HG03095 (cell line): ENCODE measurements around the gene CAB39L.
"Not testable (repeated sequence)": the region's sequence is repeated elsewhere in the genome, so short reads cannot be mapped to it uniquely, and the experiment has no call there.

Experiments
- ATAC-seq: cut with Tn5 transposase; IDR thresholded peaks from one replicate; pipeline ENCODE4 v1.9.1; 2021; ENCODE audit warnings: moderate library complexity; ENCODE audit not compliant: unreplicated experiment

CAB39L gene

GRCh38 chr13:49348751-49349150 lies 95.1 kb downstream of the CAB39L start:
- ATAC-seq, result no peak

DNA sequence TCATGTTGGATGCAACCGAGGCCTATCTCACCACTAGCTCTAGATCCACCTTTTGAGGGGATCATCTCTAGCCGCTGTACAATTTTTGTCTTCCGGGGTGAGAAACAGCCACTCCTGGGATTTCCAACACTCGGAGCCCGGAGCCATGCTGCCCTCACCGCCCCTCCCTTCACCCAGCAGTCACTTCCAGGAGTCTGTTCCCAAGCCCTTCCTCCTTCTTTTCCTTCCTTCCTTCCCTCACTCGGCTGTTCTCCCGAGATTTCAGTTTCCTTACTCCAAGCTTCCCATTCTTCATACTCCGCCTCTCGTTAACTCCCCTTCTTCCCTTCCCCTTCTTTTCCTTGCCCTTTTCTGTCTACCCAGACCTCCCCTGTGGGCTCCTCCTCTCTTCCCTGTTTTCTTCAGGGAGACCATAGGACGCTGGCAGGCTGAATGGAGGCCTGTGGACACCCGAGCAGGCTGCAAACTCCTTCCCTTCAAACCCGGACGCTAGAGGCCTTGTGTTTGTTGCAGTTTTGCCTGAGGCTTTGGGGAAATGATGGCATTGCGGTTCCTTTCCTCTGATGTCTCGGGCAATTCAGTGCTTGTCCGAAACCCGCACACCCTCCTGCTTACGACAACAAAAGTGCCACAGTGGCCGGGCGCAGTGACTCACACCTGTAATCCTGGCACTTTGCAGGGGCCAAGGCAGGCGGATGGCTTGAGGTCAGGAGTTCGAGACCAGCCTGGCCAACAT lies 96.0 kb downstream of the CAB39L start:
- ATAC-seq, result no peak

DNA sequence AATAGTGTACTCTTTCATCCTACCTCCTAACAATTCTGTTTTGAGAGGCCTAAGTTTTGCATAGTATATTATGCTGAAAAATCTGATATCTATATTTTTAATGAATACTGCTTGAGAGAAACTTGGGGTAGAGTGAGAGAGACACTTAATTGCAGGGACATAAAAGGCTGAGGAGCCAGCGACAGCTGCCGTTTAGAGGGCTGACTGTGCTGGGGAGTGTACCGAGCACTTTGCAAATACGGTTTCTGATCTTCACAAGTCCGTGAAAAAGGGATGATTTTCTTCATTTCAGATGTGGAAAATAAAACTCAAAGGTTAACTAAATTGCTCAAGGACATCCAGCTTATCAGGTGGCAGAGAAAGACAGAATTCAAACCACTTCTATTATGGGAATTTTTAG lies 97.4 kb downstream of the CAB39L start:
- no peak for ATAC-seq

- ATAC-seq, result no peak
Observed at GRCh38 chr13:49343731-49344130, 100.1 kb downstream of the CAB39L start.

GRCh38 chr13:49343255-49343654 lies 100.6 kb downstream of the CAB39L start:
- ATAC-seq, result no peak

GRCh38 chr13:49342454-49342853 lies 101.4 kb downstream of the CAB39L start:
- no peak for ATAC-seq

- ATAC-seq, result no peak
Observed at GRCh38 chr13:49341941-49342340, 101.9 kb downstream of the CAB39L start.

DNA sequence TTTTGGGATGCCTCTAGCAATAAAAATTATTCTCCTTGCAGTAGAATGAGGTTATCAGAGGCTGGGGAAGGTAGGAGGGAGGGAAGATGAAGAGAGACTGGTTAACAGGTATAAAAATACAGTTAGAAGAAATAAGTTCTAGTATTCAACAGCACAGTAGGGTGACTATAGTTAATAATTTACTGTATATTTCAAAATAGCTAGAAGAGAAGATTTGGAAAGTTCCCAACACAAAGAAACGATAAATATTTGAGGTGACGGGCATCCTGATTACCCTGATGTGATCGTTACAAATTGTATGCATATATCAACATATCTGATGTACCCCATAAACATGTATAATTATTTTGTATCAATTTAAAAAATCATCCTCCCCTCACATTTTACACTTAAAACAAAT lies 102.3 kb downstream of the CAB39L start:
- no peak for ATAC-seq

- no peak for ATAC-seq
Observed at GRCh38 chr13:49340161-49340560, 103.7 kb downstream of the CAB39L start.

DNA sequence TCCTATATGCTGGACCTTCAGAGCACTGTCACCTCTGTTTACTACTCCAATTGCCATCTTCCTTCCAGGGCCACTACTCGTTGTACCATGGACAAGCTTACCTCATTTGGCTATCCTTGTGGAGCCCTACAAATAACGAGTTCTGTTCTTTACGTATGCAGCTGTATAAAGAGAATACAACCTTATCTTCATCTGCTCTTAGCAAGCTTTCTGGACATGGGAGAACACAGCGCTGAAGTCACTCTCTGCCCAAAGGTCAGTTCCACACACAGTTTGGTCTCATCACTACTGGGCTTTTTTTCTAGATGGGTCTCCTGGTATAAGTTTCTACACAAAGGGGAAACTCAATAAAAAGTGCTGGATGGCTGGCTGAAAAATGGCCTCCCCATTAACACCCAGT lies 107.2 kb downstream of the CAB39L start:
- ATAC-seq, result no peak

- no peak for ATAC-seq
Observed at GRCh38 chr13:49330546-49330864, 113.4 kb downstream of the CAB39L start.

GRCh38 chr13:49329831-49330545 lies 113.9 kb downstream of the CAB39L start:
- no peak for ATAC-seq

DNA sequence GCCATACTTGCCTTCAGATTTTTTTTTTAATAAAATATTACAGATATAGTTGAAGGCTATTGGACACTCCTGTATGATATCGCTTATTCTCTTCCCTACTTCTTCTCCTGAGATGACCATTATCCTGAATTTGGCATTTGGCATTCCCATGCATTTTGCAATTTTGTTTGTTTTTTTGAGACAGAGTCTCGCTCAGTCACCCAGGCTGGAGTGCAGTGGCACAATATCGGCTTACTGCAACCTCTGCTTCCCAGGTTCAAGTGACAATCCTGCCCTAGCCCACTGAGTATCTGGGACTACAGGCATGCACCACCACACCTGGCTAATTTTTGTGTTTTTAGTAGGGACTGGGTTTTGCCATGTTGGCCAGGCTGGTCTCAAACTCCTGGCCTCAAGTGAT lies 116.7 kb downstream of the CAB39L start:
- not testable (repeated sequence) for ATAC-seq

DNA sequence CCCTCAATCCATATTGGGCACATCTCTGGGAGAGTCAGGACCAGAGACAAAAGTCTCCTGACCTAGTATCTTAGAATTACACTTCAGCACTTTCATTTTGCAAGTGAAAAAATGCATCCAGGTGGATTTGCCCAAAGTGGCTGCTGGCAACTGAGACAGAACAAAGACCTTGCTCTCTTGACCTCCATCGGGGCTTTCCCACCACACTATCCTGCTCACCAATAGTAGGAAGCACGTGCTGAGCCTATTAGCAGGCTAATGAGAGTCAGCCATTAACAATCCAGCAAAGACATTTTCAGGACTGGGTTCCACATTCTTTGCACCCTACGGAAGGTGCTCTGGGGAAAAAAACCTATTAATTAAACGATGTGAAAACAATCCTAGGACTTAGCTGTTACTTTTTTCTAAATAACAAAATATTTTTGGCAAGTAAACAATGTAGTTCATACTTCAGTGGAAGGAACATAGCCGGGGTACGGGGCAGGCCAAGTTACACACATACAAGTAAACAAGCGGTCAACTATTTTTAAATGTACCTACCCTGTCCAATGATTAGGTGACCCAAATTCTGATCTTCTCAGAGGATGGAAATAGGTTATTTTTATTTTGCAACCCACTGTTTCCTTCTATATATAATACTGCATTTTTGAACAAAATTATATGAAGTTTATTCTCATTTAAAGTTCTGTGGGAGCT lies 117.5 kb downstream of the CAB39L start:
- no peak for ATAC-seq

DNA sequence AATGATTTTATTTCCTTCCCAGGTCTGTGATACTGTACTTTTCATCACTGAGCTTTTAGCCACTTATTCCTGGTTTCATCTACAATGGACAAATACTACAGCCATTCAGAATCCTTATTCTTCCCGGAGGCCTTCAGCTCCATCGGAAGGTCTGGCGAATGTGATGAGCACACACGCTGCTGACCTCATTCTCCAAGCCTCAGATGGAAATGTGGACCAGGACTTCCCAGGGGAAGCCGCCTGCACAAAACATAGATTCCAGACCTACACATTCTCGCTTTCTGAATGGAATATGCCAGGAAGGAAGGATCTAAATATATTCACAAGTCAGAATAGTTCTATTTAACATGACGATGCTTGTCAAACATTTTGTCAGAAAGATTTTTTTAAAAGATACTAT lies 120.5 kb downstream of the CAB39L start:
- no peak for ATAC-seq

DNA sequence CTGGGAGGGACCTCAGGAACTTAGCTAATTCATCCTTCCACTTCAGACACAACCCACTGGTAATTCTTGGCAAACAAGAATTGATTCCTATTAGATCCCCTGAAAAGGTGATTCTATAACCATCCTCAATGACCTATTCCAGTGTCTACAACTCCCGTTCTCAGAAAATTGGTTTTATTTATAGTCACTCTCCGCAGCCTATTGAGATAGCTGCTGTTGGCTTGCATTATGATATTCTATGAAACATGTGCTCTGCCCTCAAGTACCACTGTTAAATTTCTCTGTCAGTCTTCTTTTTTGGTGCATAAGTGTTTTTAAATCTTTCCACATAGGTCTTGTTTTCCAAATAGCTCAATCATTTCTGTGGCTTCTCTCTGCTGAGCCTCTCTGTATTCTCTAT lies 121.2 kb downstream of the CAB39L start:
- ATAC-seq, result no peak

- ATAC-seq, result no peak
Observed at GRCh38 chr13:49320975-49321374, 122.9 kb downstream of the CAB39L start.

- ATAC-seq, result no peak
Observed at GRCh38 chr13:49319951-49320350, 123.9 kb downstream of the CAB39L start.

GRCh38 chr13:49319551-49319950 lies 124.3 kb downstream of the CAB39L start:
- no peak for ATAC-seq

DNA sequence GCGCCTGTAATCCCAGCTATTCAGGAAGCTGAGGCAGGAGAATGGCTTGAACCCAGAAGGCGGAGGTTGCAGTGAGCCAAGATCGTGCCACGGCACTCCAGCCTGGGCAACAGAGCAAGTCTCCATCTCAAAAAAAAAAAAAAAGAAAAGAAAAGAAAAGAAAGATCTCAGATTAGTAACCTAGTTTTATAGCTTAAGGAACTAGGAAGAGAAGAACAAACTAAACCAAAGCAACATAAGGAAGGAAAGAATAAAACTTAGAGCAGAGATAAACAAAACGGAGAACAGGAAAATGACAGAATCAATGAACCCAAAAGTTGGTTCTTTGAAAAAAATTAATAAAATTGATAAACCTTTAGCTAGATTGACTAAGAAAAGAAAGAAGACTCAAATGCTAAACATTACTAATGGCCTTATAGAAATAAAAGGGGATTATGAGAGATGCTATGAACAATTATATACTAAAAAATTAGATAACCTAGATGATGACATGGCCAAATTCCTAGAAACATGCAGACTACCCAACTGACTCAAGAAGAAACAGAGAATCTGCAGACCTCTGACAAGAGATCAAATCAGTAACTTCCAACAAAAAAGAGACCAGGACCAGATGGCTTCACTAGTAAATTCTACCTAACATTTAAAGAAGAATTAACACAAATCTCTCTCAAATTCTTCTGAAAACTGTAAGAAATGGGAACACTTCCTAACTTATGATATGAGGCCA lies 127.9 kb downstream of the CAB39L start:
- no peak for ATAC-seq

GRCh38 chr13:49315036-49315565 lies 128.8 kb downstream of the CAB39L start:
- ATAC-seq, result no peak
